ENCODE results near the gene HDGF. TPM values are rescaled to one million over a fixed set of nuclear protein-coding genes. Genes with fewer than 3 reads are reported as not detected.

Gene HDGF
- total and polyA plus RNA-seq, 8 donors = 43.5 to 112 (median 66.0) TPM

GRCh38 chr1:156704930-156705320 lies 46.5 kb downstream of the HDGF start:
- H3K36me3 ChIP-seq = no peaks in the 10 kb centered on the region
- no peaks in the 10 kb centered on the region for H3K9me3 ChIP-seq
- intact Hi-C loops (cut with DNase I) = no loop called here
- FAIRE-seq (no peak), DNase-seq (peak in 5 of 6 donors; percentile 42 to 78 (median 74)), ATAC-seq (peak; percentile 39 to 72 (median 56))
- peaks cover 9 to 22% (median 17%) of the 10 kb centered on the region in 3 donors for H3K4me1 ChIP-seq
- peaks cover 0 to 6% (median 0%) of the 10 kb centered on the region in 4 donors for H3K27me3 ChIP-seq
- no peak overlapping the region for H3K27ac ChIP-seq
- TF ChIP-seq, protein P1, sequence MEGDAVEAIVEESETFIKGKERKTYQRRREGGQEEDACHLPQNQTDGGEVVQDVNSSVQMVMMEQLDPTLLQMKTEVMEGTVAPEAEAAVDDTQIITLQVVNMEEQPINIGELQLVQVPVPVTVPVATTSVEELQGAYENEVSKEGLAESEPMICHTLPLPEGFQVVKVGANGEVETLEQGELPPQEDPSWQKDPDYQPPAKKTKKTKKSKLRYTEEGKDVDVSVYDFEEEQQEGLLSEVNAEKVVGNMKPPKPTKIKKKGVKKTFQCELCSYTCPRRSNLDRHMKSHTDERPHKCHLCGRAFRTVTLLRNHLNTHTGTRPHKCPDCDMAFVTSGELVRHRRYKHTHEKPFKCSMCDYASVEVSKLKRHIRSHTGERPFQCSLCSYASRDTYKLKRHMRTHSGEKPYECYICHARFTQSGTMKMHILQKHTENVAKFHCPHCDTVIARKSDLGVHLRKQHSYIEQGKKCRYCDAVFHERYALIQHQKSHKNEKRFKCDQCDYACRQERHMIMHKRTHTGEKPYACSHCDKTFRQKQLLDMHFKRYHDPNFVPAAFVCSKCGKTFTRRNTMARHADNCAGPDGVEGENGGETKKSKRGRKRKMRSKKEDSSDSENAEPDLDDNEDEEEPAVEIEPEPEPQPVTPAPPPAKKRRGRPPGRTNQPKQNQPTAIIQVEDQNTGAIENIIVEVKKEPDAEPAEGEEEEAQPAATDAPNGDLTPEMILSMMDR (IDR thresholded peaks at IDR 0.05) = no peak
- H3K4me3 ChIP-seq = peak overlapping the region in 3 of 4 donors; percentile 21 to 48 (median 30)
- 2 to 4% methylated on average over 29 of the region's 29 CpGs for WGBS, 2 donors

GRCh38 chr1:156704166-156704711 lies 47.2 kb downstream of the HDGF start:
- no peaks in the 10 kb centered on the region for H3K36me3 ChIP-seq
- peak overlapping the region in 1 of 4 donors; percentile 48 for H3K4me3 ChIP-seq
- H3K4me1 ChIP-seq = peaks cover 9 to 22% (median 17%) of the 10 kb centered on the region in 3 donors
- no peak for FAIRE-seq
- WGBS, 2 donors = 63 to 71% methylated on average over 10 of the region's 10 CpGs
- TF ChIP-seq, protein P1 (IDR thresholded peaks at IDR 0.05) = no peak
- no peak for DNase-seq
- H3K9me3 ChIP-seq = no peaks in the 10 kb centered on the region
- intact Hi-C loops (cut with DNase I) = no loop called here
- no peak for ATAC-seq
- H3K27me3 ChIP-seq = peaks cover 0 to 6% (median 0%) of the 10 kb centered on the region in 4 donors
- no peak overlapping the region for H3K27ac ChIP-seq

DNA sequence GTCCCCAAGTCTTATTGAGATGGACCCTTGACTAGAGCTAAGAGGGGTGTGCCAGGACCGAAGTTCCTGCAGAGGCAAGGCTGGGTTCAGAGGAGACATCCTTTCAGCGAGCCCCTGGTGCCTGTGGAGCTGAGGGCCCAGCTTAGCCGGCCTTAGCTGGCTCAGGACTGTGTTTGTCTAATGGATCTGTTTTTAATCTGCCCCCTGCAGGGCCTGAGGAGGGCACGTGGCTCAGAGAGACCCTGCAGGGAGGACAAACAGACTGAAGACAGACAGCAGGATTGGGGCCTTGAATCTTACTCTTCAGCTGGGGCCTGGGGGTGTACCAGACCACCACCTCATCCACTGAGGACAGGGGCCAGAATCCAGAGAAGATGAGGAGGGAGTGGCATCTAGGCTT lies 47.7 kb downstream of the HDGF start:
- intact Hi-C loops (cut with DNase I) = no loop called here
- no peak for DNase-seq
- Histone ChIP-seq H3K36me3 (no peaks in the 10 kb centered on the region), H3K27ac (no peak overlapping the region), H3K27me3 (peaks cover 0 to 6% (median 0%) of the 10 kb centered on the region in 4 donors), H3K4me1 (peaks cover 9 to 22% (median 17%) of the 10 kb centered on the region in 3 donors), H3K4me3 (no peak overlapping the region), H3K9me3 (no peaks in the 10 kb centered on the region)
- TF ChIP-seq, protein P1 (IDR thresholded peaks at IDR 0.05) = no peak
- WGBS, 2 donors = 43 to 45% methylated on average over 4 of the region's 4 CpGs
- no peak for ATAC-seq
- FAIRE-seq = no peak

GRCh38 chr1:156703336-156703735 lies 48.1 kb downstream of the HDGF start:
- ATAC-seq (no peak), DNase-seq (no peak), FAIRE-seq (no peak)
- TF ChIP-seq, protein P1 (IDR thresholded peaks at IDR 0.05) = no peak
- WGBS, 2 donors = 50% methylated on average over 4 of the region's 4 CpGs
- peaks cover 9 to 22% (median 17%) of the 10 kb centered on the region in 3 donors for H3K4me1 ChIP-seq
- intact Hi-C loops (cut with DNase I) = no loop called here
- no peaks in the 10 kb centered on the region for H3K9me3 ChIP-seq
- no peak overlapping the region for H3K27ac ChIP-seq
- peaks cover 0 to 6% (median 0%) of the 10 kb centered on the region in 4 donors for H3K27me3 ChIP-seq
- H3K36me3 ChIP-seq = no peaks in the 10 kb centered on the region
- H3K4me3 ChIP-seq = no peak overlapping the region
